GM18526 (cell line): ENCODE measurements around the gene TCOF1.
A peak's percentile ranks its signal among the peaks of the same experiment; 100 is the strongest.

Experiments
- POLR2A ChIP-seq: IDR thresholded peaks from 3 replicates; pipeline ENCODE4 v1.6.1; 2011; ENCODE audit not compliant: insufficient read length; ENCODE audit errors: extremely low read depth

TCOF1 gene

GRCh38 chr5:150401376-150402228 lies 44.1 kb downstream of the TCOF1 start:
- TF ChIP-seq POLR2A, result peak; percentile 5

DNA sequence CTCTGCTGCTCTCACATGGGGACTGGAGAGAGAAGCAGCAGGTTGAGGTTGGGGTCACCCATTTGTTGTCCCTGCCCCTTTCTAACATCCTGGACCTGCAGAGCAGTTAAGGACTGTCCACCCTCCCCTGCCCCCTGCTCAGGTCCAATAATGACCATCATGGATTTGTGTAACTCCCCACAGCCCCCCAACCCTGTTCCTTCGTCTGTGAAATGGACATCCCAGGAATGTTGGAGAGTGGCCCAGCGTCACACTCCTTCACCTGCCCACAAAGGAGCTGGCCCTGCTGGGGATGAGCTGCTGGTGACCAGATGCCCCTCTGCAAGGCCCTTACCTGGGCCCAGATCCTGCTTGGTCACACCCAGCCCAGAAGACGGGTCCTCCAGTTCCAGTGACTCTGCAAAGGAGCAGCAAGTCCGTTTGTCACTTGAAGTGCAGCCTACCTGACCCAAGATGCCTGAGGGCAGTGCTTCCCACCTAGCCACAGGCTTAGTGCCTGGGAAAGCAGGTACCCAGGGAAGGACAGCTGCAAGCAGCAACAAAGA lies 44.8 kb downstream of the TCOF1 start:
- TF ChIP-seq POLR2A, result no peak

DNA sequence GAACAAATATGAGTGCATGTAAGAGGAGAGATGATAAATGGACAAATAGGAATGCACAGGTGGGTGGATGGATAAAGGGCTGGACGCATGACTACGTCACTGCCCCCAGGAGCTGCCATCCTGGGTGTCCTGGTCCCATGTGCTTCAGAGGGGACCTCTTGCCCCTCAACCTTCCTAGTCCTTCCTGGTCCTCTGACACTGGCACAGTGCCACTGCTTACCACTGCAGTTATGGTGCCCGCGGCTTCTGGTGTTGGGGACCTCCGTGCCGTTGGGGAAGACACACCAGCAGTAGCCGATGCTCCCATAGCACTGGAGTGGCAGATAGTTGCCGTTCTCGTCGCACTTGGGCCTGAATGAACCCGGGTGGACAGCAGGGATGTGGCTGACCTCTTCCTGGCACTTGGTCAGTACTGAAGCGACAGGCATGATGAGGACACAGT lies 45.4 kb downstream of the TCOF1 start:
- peak; percentile 57 for TF ChIP-seq POLR2A

GRCh38 chr5:150404121-150404520 lies 46.6 kb downstream of the TCOF1 start:
- TF ChIP-seq POLR2A, result peak; percentile 5

- peak; percentile 8 for TF ChIP-seq POLR2A
These were observed 47.0 kb downstream of the TCOF1 start for GRCh38 chr5:150404535-150404934.

GRCh38 chr5:150404941-150405816 lies 47.7 kb downstream of the TCOF1 start:
- TF ChIP-seq POLR2A, result peak; percentile 48

GRCh38 chr5:150406103-150406722 lies 48.7 kb downstream of the TCOF1 start:
- peak; percentile 23 for TF ChIP-seq POLR2A

DNA sequence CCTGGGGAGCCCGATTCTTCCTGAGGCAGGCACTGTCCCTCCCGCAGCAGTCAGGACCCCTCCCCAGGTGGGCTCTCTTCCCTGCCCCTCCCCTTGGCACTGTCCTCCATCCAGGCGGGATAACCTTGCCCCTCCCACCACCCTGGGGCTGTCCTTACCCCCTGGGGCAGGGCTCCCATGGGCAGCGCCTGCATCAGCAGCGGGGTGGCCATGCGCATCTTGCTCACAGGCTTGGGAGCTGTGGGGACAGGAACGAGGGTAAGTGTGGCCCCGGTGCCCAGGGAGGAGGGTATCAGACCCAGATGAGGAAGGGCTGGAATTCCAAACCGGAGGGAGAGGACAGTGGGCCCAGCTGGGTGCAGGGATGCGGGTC lies 49.2 kb downstream of the TCOF1 start:
- TF ChIP-seq POLR2A, result no peak

- TF ChIP-seq POLR2A, result peak; percentile 52
These were observed 49.7 kb downstream of the TCOF1 start for GRCh38 chr5:150407096-150407720.

GRCh38 chr5:150408231-150408943 lies 50.9 kb downstream of the TCOF1 start:
- TF ChIP-seq POLR2A, result peak; percentile 36

GRCh38 chr5:150409638-150410523 lies 52.4 kb downstream of the TCOF1 start:
- peak; percentile 66 for TF ChIP-seq POLR2A

DNA sequence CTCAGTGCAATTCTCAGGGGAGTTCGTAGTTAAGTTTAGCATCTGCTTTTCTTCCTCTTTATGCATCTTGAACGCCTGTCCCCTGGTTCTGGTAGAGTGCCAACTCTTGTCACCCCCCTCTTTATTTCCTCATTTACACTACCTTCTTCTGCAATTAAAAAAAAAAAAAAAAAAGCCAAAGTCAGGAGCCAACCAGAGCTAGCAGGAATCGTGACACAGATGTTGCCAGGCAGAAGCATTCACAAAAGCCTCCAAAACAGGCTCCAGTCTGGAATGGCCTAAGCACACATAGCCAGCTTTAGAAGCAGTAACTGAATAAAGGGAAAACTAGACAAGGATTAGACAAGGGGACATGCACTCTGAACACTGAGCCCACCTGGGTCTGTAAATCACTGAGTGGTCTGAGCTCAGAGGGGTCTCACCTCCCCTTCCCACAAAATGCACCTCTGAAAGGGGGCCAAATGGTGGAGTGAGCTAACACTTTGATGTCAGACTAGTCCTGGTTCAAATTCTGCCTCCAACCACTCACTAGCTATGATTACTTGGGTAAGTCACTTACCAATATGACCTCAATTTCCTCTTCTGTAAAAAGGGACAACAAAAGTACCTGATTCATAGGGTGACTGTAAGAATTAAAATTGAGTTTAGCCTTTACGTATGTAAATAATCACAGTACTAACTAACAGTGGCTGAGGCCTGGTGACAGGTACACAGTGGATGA lies 53.2 kb downstream of the TCOF1 start:
- no peak for TF ChIP-seq POLR2A
